ENCODE measurements around the gene FADS3.

The FADS3 gene

DNA sequence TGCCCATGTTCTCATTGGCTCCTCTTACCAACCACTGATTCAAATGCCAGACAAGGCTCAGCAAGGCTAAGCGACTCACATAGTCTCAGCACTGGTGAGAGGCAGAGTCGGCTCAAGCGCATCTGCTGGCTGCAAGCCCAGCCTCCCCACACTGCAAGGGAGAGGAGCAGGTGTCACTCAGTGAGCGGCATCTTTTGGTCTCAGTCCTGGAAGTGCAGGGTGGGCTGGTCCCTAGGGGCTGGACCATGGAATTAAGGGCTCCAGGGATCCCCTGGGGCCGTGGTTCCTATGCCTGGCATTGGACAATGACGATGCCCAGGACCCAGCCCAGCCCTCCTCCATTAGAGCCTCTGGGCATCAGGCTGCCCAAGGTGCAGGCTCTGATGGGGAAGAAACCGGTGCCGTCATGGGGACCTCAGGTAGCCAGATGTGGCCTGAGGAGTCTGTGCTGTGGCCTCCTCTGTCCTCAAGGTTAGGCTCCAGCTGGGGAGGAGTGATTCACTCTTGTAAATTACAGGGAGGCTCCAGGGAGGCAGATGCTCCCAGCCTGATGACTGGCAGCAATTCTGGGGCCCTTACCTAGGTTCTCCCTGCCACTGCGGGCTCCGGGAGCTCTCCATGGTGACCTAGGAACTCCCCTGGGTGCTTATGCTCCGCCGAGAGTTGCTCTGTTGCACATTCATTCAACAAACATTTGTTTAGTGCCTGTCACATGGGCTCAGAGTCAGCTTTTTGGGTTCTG, 35.2 kb downstream of the FADS3 start:
- peaks cover 7% of the 10 kb centered on the region; the same call in 1 of the 2 replicates for H3K36me3 ChIP-seq

DNA sequence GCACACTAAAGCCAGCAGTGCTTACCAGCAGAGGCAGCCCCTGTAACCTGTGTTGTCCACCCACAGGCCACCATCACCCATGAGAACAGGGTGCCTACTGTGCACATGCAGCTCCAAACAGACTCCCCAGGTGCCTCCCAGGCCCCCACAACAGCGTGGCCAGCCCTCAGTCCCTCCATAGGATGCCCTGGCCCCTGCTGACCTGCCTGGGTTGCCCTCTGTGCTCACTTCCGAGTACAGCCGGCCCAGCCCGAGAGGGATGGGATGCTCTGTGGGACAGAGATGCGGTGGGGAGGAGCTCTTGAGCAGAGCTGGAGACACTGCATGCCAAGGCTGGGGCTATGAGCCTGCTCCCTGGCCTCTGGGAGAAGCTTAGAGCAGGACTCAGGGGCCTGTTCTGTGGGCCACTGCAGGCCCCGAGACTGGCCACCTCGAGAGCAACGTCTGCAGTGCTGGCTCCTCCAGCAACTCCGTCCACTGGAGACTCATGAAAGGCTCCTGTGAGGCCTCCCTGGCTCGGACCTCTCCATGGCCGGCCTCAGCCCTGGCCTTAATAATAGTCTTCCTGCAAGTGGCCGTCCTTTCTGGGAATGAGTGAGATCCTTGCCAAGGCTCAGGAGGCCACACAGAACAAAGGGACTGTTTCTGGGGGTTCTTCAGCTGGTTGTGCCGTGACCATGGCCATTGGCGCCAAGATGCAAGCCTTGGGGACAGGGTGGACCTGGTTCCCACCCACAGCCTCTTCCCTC, 36.2 kb downstream of the FADS3 start:
- TF ChIP-seq, protein P1, sequence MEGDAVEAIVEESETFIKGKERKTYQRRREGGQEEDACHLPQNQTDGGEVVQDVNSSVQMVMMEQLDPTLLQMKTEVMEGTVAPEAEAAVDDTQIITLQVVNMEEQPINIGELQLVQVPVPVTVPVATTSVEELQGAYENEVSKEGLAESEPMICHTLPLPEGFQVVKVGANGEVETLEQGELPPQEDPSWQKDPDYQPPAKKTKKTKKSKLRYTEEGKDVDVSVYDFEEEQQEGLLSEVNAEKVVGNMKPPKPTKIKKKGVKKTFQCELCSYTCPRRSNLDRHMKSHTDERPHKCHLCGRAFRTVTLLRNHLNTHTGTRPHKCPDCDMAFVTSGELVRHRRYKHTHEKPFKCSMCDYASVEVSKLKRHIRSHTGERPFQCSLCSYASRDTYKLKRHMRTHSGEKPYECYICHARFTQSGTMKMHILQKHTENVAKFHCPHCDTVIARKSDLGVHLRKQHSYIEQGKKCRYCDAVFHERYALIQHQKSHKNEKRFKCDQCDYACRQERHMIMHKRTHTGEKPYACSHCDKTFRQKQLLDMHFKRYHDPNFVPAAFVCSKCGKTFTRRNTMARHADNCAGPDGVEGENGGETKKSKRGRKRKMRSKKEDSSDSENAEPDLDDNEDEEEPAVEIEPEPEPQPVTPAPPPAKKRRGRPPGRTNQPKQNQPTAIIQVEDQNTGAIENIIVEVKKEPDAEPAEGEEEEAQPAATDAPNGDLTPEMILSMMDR (IDR thresholded peaks at IDR 0.05; ENCODE audit: low read depth, low read length): no peak
- DNase-seq: no peak
- Histone ChIP-seq H3K4me3 (ENCODE audit: low read depth, low read length) (no peak overlapping the region), H3K4me1 (no peaks in the 10 kb centered on the region), H3K9me3 (no peaks in the 10 kb centered on the region), H3K27me3 (no peaks in the 10 kb centered on the region), H3K36me3 (peaks cover 7% of the 10 kb centered on the region; the same call in 1 of the 2 replicates)

More for the DNA sequence above, 35.2 kb downstream of the FADS3 start:
- H3K4me1 ChIP-seq: no peaks in the 10 kb centered on the region
- TF ChIP-seq, protein P1 (IDR thresholded peaks at IDR 0.05; ENCODE audit: low read depth, low read length): no peak
- no peaks in the 10 kb centered on the region for H3K9me3 ChIP-seq
- H3K4me3 ChIP-seq (ENCODE audit: low read depth, low read length): no peak overlapping the region
- H3K27me3 ChIP-seq: no peaks in the 10 kb centered on the region
- DNase-seq: peak; percentile 60

DNA sequence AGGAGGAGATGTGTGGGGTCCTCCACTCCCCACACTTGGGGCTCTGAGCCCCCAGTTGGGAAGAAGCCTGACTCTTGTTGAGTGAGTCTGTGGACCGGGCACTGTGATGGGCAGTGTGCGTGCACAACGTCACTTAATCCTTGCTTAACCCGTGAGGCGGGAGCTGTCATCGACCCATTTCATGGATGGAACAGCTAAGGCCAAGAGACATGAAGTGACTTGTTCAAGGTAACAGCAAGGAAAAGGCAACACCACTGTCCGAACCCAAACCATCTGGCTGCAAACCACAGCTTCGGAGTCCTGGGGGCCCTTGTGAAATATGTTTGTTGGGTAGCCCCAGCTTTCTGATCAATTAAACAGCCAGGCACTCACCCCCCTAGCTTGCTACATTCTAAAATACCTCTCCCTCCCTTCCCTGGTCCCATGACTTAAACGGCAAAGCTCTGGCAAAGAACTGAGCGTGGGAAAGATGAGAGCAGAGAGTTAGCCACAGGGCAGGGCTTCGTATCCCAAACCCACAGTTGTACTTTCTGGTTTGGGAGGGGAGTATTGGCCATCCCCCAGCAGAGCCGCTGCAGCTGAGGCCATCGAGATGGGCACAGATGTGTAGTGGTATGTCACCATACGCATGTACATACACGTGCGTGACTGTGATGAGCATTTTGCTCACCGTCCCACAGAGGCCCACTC, 37.0 kb downstream of the FADS3 start:
- H3K4me3 ChIP-seq (ENCODE audit: low read depth, low read length): no peak overlapping the region
- H3K27me3 ChIP-seq: no peaks in the 10 kb centered on the region
- no peak for DNase-seq
- peaks cover 7% of the 10 kb centered on the region; the same call in 1 of the 2 replicates for H3K36me3 ChIP-seq
- H3K9me3 ChIP-seq: no peaks in the 10 kb centered on the region
- TF ChIP-seq, protein P1 (IDR thresholded peaks at IDR 0.05; ENCODE audit: low read depth, low read length): no peak
- no peaks in the 10 kb centered on the region for H3K4me1 ChIP-seq

DNA sequence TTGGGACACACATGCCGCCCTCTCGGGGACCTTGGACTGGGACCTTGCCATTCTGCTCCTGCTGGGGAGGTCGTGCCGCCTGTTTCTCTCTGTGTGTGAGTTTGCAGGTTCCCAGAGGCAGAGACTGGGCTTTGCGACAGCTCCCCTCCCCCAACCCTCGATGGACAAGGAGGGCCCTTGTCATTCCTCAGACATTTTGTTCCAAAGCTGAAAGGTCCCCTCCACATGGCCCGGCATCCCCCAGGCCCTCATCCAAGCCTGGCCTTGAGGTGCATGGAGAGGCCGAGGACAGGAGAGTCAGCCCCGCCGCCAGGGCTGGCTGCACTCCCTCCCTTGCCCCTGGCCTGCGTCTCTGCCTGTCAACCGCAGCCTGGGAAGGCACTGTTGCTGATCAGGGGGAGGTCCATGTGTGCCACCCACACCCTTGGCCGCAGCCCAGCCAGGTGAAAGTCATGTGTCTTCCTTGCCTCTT, 37.6 kb downstream of the FADS3 start:
- no peak for DNase-seq
- TF ChIP-seq, protein P1 (IDR thresholded peaks at IDR 0.05; ENCODE audit: low read depth, low read length): no peak
- no peaks in the 10 kb centered on the region for H3K4me1 ChIP-seq
- peaks cover 11% of the 10 kb centered on the region for H3K36me3 ChIP-seq
- no peaks in the 10 kb centered on the region for H3K27me3 ChIP-seq
- H3K9me3 ChIP-seq: no peaks in the 10 kb centered on the region
- H3K4me3 ChIP-seq (ENCODE audit: low read depth, low read length): no peak overlapping the region

DNA sequence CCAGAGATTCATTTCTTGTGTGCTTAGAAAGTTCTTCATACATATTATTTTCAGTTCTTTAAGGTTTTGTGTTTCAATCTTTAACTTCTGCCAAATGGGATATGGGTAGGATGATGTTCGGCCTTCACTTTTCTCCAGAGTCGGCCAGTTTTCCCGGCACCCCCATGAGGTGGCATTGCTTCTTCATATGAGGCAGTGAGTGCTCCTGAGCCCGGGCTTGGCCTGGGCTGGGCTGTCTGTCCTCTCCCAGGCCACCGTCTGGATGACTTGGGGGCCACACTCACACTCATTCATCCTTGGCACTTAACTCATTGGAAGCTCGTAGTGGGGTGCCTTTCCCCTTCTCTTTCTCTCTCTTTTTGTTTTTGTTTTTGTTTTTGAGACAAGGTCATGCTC, 39.4 kb downstream of the FADS3 start:
- H3K4me1 ChIP-seq: no peaks in the 10 kb centered on the region
- H3K36me3 ChIP-seq: peaks cover 22% of the 10 kb centered on the region
- H3K27me3 ChIP-seq: no peaks in the 10 kb centered on the region
- TF ChIP-seq, protein P1 (IDR thresholded peaks at IDR 0.05; ENCODE audit: low read depth, low read length): no peak
- no peak overlapping the region for H3K4me3 ChIP-seq (ENCODE audit: low read depth, low read length)
- no peaks in the 10 kb centered on the region for H3K9me3 ChIP-seq
- no peak for DNase-seq

Measured in BE2C (cell line).